BJ (cell line): ENCODE results near the gene EPB41L4B. TPM values are rescaled to one million over a fixed set of nuclear protein-coding genes. Genes with fewer than 3 reads are reported as not detected.

Experiments
- CTCF ChIA-PET: fragments of 350-600 bp; formaldehyde crosslinking; extraction: SDS; loops from one replicate; lab custom pipeline; 2021; ENCODE audit warnings: antibody characterized with exemption, inconsistent platforms; lab: Yijun Ruan, JAX
- POLR2A ChIA-PET: fragments of 300-600 bp; sonication (Branson Sonifier 250); formaldehyde crosslinking; extraction: SDS; loops from one replicate; lab custom pipeline; 2021; ENCODE audit warnings: antibody characterized with exemption; lab: Charles Lee
- DNase-seq: peaks from one replicate; pipeline ENCODE4 v3.0.0-alpha.2; 2011; ENCODE audit warnings: low read depth
- H3K27me3 ChIP-seq: 2 replicates; pipeline ENCODE4 v1.6.0; 2011; ENCODE audit warnings: low read length; ENCODE audit not compliant: control insufficient read depth, insufficient read depth
- H3K36me3 ChIP-seq: 2 replicates; pipeline ENCODE4 v1.5.1; 2011; ENCODE audit warnings: low read length; ENCODE audit not compliant: control insufficient read depth, insufficient read depth
- H3K4me3 ChIP-seq: 2 replicates; pipeline ENCODE4 v1.5.1; 2011; ENCODE audit warnings: low read depth, mild to moderate bottlenecking, control low read depth, low read length
- polyA plus RNA-seq: library from polyadenylated mRNA; depleted of rRNA; stranded (reverse); fragments of >200 nt; gene quantifications from 2 replicates; pipeline ENCODE4 v1.2.3, GENCODE V29; 2011
- TF ChIP-seq, protein P1 (sequence below): IDR thresholded peaks from 2 replicates; pipeline ENCODE4 v1.5.1; 2011; ENCODE audit warnings: low read depth, mild to moderate bottlenecking, control low read depth, inconsistent platforms, low read length, moderate library complexity; ENCODE audit not compliant: insufficient read depth

The EPB41L4B gene
- polyA plus RNA-seq, 1 experiment, result 0.21 TPM

DNA sequence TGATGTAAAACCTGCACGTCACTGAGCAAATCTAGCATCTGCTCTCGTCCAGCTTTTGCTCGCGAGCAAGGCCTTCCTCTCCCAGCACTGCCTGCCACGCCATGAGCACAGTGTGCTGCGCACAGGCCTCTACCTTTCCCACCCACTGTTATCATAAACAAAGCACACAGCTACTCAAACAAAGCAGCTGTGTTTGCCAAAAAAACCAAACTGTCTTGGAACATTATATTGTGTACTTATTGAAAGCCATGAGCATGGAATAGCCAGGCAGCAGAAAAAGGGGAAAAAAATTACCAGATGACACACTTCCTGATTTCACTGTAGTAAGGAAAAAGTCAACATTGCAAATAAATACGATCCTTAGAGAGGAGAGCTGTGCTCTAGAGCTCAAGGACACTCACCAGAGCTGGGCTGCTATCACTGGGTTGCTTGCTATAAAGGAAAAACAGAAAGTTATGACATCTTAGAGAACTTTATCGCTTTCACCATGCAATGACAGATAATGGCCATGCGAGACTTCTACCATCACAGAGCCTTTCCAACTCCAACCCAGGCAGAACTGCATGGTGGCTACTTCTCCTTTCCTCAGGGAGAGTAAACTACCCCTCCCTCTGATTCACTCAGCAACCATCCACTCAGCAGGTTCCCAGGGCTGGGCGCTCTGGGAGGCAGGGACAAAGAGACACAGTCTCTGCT lies 69.6 kb downstream of the EPB41L4B start:
- DNase-seq, result no peak
- TF ChIP-seq, protein P1, sequence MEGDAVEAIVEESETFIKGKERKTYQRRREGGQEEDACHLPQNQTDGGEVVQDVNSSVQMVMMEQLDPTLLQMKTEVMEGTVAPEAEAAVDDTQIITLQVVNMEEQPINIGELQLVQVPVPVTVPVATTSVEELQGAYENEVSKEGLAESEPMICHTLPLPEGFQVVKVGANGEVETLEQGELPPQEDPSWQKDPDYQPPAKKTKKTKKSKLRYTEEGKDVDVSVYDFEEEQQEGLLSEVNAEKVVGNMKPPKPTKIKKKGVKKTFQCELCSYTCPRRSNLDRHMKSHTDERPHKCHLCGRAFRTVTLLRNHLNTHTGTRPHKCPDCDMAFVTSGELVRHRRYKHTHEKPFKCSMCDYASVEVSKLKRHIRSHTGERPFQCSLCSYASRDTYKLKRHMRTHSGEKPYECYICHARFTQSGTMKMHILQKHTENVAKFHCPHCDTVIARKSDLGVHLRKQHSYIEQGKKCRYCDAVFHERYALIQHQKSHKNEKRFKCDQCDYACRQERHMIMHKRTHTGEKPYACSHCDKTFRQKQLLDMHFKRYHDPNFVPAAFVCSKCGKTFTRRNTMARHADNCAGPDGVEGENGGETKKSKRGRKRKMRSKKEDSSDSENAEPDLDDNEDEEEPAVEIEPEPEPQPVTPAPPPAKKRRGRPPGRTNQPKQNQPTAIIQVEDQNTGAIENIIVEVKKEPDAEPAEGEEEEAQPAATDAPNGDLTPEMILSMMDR, result no peak
- Histone ChIP-seq H3K36me3 (no peaks in the 10 kb centered on the region), H3K27me3 (no peaks in the 10 kb centered on the region), H3K4me3 (no peak overlapping the region)
- POLR2A ChIA-PET, result no interaction called here
- CTCF ChIA-PET, result interaction anchor here (1.1 to 1.5 kb wide), 3 partner anchors 11 to 70 kb away, joined by 3 to 5 read pairs (median 4); no protein-coding TSS in a partner anchor

DNA sequence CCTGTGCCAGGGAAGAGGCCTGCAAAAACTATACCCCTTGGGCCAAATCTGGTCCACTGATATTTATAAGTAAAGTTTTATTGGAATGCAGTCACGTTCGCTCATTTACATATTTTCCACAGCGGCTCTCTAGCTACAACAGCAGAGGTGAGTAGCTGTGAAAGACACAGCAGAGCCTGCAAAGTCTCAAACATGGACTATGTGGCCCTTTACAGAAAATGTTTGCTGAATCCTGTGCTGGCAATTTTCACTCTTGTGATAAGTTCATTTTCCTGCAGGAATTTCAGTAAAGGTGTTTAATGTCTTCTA lies 70.1 kb downstream of the EPB41L4B start:
- H3K4me3 ChIP-seq, result no peak overlapping the region
- ChIA-PET CTCF (interaction anchor here (1.2 to 1.5 kb wide), 2 partner anchors 10 to 15 kb away, joined by 4 to 5 read pairs; no protein-coding TSS in a partner anchor), POLR2A (no interaction called here)
- TF ChIP-seq, protein P1, result no peak
- no peak for DNase-seq
- no peaks in the 10 kb centered on the region for H3K36me3 ChIP-seq
- no peaks in the 10 kb centered on the region for H3K27me3 ChIP-seq

DNA sequence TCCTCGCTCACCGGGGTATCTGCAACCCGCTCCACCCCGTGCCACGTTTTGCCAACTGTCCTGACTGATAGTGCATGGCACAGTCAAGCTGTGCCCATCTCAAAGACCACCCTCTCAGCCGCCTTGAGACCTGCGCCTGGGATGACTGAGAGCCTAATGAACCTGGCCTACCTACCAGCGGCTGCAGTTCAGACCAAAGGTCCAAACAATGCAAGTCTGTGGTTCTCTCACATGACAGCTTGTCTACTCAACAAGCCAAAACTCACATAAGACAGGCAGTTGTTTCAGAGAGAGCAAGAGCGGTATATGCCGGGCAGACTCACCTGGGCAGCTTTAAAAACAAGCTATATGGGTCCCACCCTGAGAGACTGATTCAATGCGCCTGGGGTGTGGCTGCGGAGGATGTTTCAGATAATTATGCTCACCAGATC lies 70.5 kb downstream of the EPB41L4B start:
- ChIA-PET CTCF (interaction anchor here (0.6 to 1.5 kb wide), 4 partner anchors 9 to 1779 kb away, joined by 3 to 5 read pairs (median 4); no protein-coding TSS in a partner anchor), POLR2A (no interaction called here)
- DNase-seq, result no peak
- TF ChIP-seq, protein P1, result no peak
- H3K27me3 ChIP-seq, result no peaks in the 10 kb centered on the region
- no peak overlapping the region for H3K4me3 ChIP-seq
- H3K36me3 ChIP-seq, result no peaks in the 10 kb centered on the region

DNA sequence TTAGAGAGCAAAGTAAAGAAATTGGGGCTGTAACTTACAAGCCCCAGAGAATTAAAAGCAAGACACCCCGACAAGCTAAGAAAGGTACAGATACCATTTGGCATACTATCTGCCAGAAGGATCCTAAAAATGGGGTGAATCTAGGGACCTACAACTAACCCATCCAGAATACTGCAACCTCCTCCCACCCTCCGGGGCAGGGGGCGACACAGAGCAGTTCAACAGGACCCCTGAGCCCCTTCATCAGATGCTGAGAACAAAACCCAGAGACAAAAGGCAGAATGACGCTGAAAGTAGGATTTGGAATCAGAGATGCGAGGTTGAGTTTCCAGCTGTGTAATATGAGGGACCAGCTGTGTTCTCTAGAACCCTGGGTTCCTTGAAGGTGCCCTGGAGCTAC lies 71.2 kb downstream of the EPB41L4B start:
- no peak overlapping the region for H3K4me3 ChIP-seq
- no peak for DNase-seq
- TF ChIP-seq, protein P1, result no peak
- no peaks in the 10 kb centered on the region for H3K36me3 ChIP-seq
- no peaks in the 10 kb centered on the region for H3K27me3 ChIP-seq
- POLR2A ChIA-PET, result no interaction called here
- CTCF ChIA-PET, result interaction anchor here (0.6 to 1.3 kb wide), 3 partner anchors 9 to 1779 kb away, joined by 3 to 4 read pairs (median 4); no protein-coding TSS in a partner anchor

DNA sequence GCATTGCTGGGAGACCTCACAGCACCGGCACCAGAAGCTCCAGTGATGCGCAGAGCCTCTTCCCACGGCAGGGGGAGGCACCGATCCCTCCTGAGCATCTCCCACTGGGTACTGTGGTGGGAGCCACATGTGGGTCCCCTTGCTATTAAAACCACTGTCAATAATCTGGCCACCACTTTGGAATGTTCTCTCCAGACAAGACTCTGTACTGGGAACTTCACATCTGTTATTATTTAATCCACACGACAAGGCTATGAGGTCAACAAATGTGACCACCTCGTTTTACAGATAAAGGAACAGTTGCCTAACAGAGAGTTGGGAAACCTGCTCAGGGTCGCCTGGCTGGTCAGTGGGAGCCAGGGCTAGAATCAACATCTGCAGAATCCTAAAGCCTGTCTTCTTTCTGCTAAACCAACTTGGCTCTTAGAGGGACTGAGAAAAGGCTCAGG lies 72.7 kb downstream of the EPB41L4B start:
- TF ChIP-seq, protein P1, result peak; percentile 28; the same call in 1 of the 2 replicates
- POLR2A ChIA-PET, result no interaction called here
- Histone ChIP-seq H3K36me3 (no peaks in the 10 kb centered on the region), H3K4me3 (no peak overlapping the region), H3K27me3 (no peaks in the 10 kb centered on the region)
- no peak for DNase-seq
- CTCF ChIA-PET, result interaction anchor here (1.4 kb wide), 1 partner anchor 18 kb away, joined by 3 read pairs; no protein-coding TSS in a partner anchor
